BLaER1 treated with 17β-estradiol and CSF1 and Interleukin-3, amounts not matched to agents 10 nM and 100 nM (cell line): ENCODE data around the gene AADACL3.

Experiments used
- H3K27ac ChIP-seq, 11 experiments: shearing (Covaris generic); formaldehyde crosslinking; 2 replicates each; pipeline ENCODE4 v1.8.1; 2022
- H3K27me3 ChIP-seq, 11 experiments: shearing (Covaris generic); formaldehyde crosslinking; 2 replicates each; pipeline ENCODE4 v1.8.1; 2022
- H3K36me3 ChIP-seq, 11 experiments: shearing (Covaris generic); formaldehyde crosslinking; 2 replicates each; pipeline ENCODE4 v1.8.1; 2022
- H3K4me1 ChIP-seq, 10 experiments: shearing (Covaris generic); formaldehyde crosslinking; 2 replicates each; pipeline ENCODE4 v1.8.1; 2022
- H3K4me2 ChIP-seq, 11 experiments: shearing (Covaris generic); formaldehyde crosslinking; 2 replicates each; pipeline ENCODE4 v1.8.1; 2022
- H3K4me3 ChIP-seq, 10 experiments: shearing (Covaris generic); formaldehyde crosslinking; 2 replicates each; pipeline ENCODE4 v1.8.1; 2022
- H3K9ac ChIP-seq, 11 experiments: shearing (Covaris generic); formaldehyde crosslinking; 2 replicates each; pipeline ENCODE4 v1.8.1; 2022
- H3K9me3 ChIP-seq, 11 experiments: shearing (Covaris generic); formaldehyde crosslinking; replicated peaks in 1 of 11; 2 replicates each; pipeline ENCODE4 v1.8.1; 2022
- H4K20me1 ChIP-seq, 11 experiments: shearing (Covaris generic); formaldehyde crosslinking; 2 replicates each; pipeline ENCODE4 v1.8.1; 2022
- Cebpa-rat ChIP-seq, 11 experiments: shearing (Covaris generic); IDR thresholded peaks; 2 replicates each; pipeline ENCODE4 v1.8.1; 2022

Gene AADACL3

GRCh38 chr1:12692967-12693782 lies 22.7 kb upstream of the AADACL3 start:
- Histone ChIP-seq H4K20me1 (no peaks in the 10 kb centered on the region), H3K4me1 (no peaks in the 10 kb centered on the region), H3K36me3 (no peaks in the 10 kb centered on the region), H3K27ac (no peak overlapping the region), H3K9me3 (peaks cover 0 to 3% (median 0%) of the 10 kb centered on the region in 11 experiments; a peak in 1 of 22 replicates), H3K4me2 (no peak overlapping the region), H3K4me3 (no peak overlapping the region), H3K9ac (no peak overlapping the region), H3K27me3 (no peaks in the 10 kb centered on the region)
- no peak for TF ChIP-seq Cebpa-rat (IDR thresholded peaks at IDR 0.05)

DNA sequence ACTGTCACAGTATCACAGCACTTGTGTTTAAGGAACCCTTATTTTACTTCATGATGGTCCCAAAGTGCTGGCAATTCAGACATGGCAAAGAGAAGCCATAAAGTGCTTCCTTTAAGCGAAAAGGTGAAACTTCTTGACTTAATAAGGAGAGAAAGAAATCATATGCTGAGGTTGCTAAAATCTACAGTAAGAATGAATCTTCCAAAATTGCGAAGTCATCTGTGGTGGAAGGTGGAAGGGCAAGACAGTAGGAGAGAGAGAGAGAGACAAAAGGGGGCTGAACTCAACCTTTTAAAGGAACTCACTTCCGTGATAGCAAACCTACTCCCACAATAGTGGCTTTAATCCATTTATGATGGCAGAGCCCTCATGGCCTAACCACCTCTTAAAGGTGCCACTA lies 19.3 kb upstream of the AADACL3 start:
- peaks cover 0 to 7% (median under 1%) of the 10 kb centered on the region in 11 experiments; a peak in 9 of 22 replicates for H3K9me3 ChIP-seq
- H3K36me3 ChIP-seq, result no peaks in the 10 kb centered on the region
- no peak for TF ChIP-seq Cebpa-rat (IDR thresholded peaks at IDR 0.05)
- no peaks in the 10 kb centered on the region for H3K27me3 ChIP-seq
- no peak overlapping the region for H3K4me2 ChIP-seq
- H3K27ac ChIP-seq, result no peak overlapping the region
- no peak overlapping the region for H3K4me3 ChIP-seq
- H4K20me1 ChIP-seq, result no peaks in the 10 kb centered on the region
- H3K9ac ChIP-seq, result no peak overlapping the region
- H3K4me1 ChIP-seq, result no peaks in the 10 kb centered on the region

GRCh38 chr1:12697397-12697796 lies 18.5 kb upstream of the AADACL3 start:
- Histone ChIP-seq H3K4me1 (no peaks in the 10 kb centered on the region), H3K27ac (no peak overlapping the region), H3K9me3 (peaks cover 1 to 14% (median 7%) of the 10 kb centered on the region in 11 experiments; a peak in 16 of 22 replicates), H3K36me3 (no peaks in the 10 kb centered on the region), H3K4me2 (no peak overlapping the region), H3K9ac (no peak overlapping the region), H3K4me3 (no peak overlapping the region), H3K27me3 (no peaks in the 10 kb centered on the region), H4K20me1 (no peaks in the 10 kb centered on the region)
- TF ChIP-seq Cebpa-rat (IDR thresholded peaks at IDR 0.05), result no peak

GRCh38 chr1:12703821-12704451 lies 12.0 kb upstream of the AADACL3 start:
- Histone ChIP-seq H3K9ac (no peak overlapping the region), H3K4me2 (no peak overlapping the region), H3K27me3 (no peaks in the 10 kb centered on the region), H3K27ac (no peak overlapping the region), H3K4me3 (no peak overlapping the region), H4K20me1 (no peaks in the 10 kb centered on the region), H3K9me3 (peaks cover 24 to 41% (median 36%) of the 10 kb centered on the region in 11 experiments), H3K4me1 (no peaks in the 10 kb centered on the region), H3K36me3 (no peaks in the 10 kb centered on the region; a peak in 1 of 22 replicates)
- TF ChIP-seq Cebpa-rat (IDR thresholded peaks at IDR 0.05), result no peak

GRCh38 chr1:12706061-12706460 lies 9.8 kb upstream of the AADACL3 start:
- H4K20me1 ChIP-seq, result no peaks in the 10 kb centered on the region
- H3K9me3 ChIP-seq, result peaks cover 24 to 41% (median 36%) of the 10 kb centered on the region in 11 experiments
- H3K27me3 ChIP-seq, result no peaks in the 10 kb centered on the region
- no peak overlapping the region for H3K27ac ChIP-seq
- no peaks in the 10 kb centered on the region for H3K4me1 ChIP-seq
- no peak overlapping the region for H3K4me3 ChIP-seq
- H3K9ac ChIP-seq, result no peak overlapping the region
- no peak for TF ChIP-seq Cebpa-rat (IDR thresholded peaks at IDR 0.05)
- H3K36me3 ChIP-seq, result no peaks in the 10 kb centered on the region; a peak in 1 of 22 replicates
- H3K4me2 ChIP-seq, result no peak overlapping the region

GRCh38 chr1:12708396-12709090 lies 7.4 kb upstream of the AADACL3 start:
- Histone ChIP-seq H3K27ac (no peak overlapping the region), H3K4me1 (no peaks in the 10 kb centered on the region), H4K20me1 (no peaks in the 10 kb centered on the region), H3K9me3 (peaks cover 11 to 22% (median 15%) of the 10 kb centered on the region in 11 experiments), H3K4me3 (no peak overlapping the region), H3K27me3 (no peaks in the 10 kb centered on the region), H3K9ac (no peak overlapping the region), H3K4me2 (no peak overlapping the region), H3K36me3 (no peaks in the 10 kb centered on the region; a peak in 1 of 22 replicates)
- TF ChIP-seq Cebpa-rat (IDR thresholded peaks at IDR 0.05), result no peak

DNA sequence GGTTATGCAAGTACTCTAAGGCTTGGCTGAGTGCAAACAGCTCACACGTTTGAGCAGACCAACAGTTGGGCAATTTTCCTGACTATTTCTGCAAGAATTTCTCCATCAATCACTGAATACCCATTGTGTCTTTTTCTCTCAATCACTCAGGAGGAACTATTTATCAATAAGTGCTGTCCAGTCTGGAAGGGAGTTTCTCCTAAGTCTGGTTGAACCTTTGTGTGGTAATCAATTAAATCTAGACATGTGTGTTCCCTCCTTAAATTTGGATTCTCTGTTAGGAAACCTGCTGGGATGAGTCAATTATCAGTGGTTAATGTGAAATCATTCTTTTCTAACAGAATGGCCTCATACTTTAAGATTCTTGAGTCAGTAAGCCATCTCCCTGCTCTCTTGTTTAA lies 6.8 kb upstream of the AADACL3 start:
- Histone ChIP-seq H3K4me1 (no peaks in the 10 kb centered on the region), H3K27ac (no peak overlapping the region), H3K4me2 (no peak overlapping the region), H3K9ac (no peak overlapping the region), H3K4me3 (no peak overlapping the region), H3K36me3 (no peaks in the 10 kb centered on the region; a peak in 1 of 22 replicates), H4K20me1 (no peaks in the 10 kb centered on the region), H3K9me3 (peaks cover 5 to 16% (median 10%) of the 10 kb centered on the region in 11 experiments; a peak in 21 of 22 replicates), H3K27me3 (no peaks in the 10 kb centered on the region)
- TF ChIP-seq Cebpa-rat (IDR thresholded peaks at IDR 0.05), result no peak

GRCh38 chr1:12709696-12710095 lies 6.2 kb upstream of the AADACL3 start:
- no peak overlapping the region for H3K27ac ChIP-seq
- no peak overlapping the region for H3K9ac ChIP-seq
- no peak overlapping the region for H3K4me2 ChIP-seq
- H3K4me1 ChIP-seq, result no peaks in the 10 kb centered on the region
- no peak for TF ChIP-seq Cebpa-rat (IDR thresholded peaks at IDR 0.05)
- no peaks in the 10 kb centered on the region for H4K20me1 ChIP-seq
- H3K4me3 ChIP-seq, result no peak overlapping the region
- no peaks in the 10 kb centered on the region for H3K36me3 ChIP-seq
- peaks cover 1 to 10% (median 4%) of the 10 kb centered on the region in 11 experiments; a peak in 16 of 22 replicates for H3K9me3 ChIP-seq
- no peaks in the 10 kb centered on the region for H3K27me3 ChIP-seq

GRCh38 chr1:12711536-12711935 lies 4.4 kb upstream of the AADACL3 start:
- Histone ChIP-seq H3K27me3 (no peaks in the 10 kb centered on the region), H3K4me2 (no peak overlapping the region), H3K27ac (no peak overlapping the region), H4K20me1 (no peaks in the 10 kb centered on the region), H3K9ac (no peak overlapping the region), H3K4me3 (no peak overlapping the region), H3K36me3 (no peaks in the 10 kb centered on the region), H3K9me3 (0 out of 22 replicates have a peak, but pooled peaks cover 0 to under 1% (median 0%) of the 10 kb centered on the region in 11 experiments), H3K4me1 (peaks cover 0 to 4% (median 0%) of the 10 kb centered on the region in 10 experiments; a peak in 1 of 20 replicates)
- TF ChIP-seq Cebpa-rat (IDR thresholded peaks at IDR 0.05), result no peak
